K562 (cell line): ENCODE results near the gene GLYATL1. TPM values are rescaled to one million over a fixed set of nuclear protein-coding genes. Genes with fewer than 3 reads are reported as not detected.

Source experiments
- CTCF ChIP-seq, 3 experiments: IDR thresholded peaks in 2 of 3; conservative IDR thresholded peaks in 1 of 3; 2 replicates each; pipeline ENCODE4 v1.5.1; 2011 to 2012; ENCODE audit warnings: low read length in 3 of 3, mild to moderate bottlenecking in 3 of 3, control low read depth in 2 of 3, improper control_type of control experiment in 1 of 3, inconsistent platforms in 1 of 3, low read depth in 1 of 3, mixed read lengths in 1 of 3, moderate library complexity in 1 of 3; ENCODE audit not compliant: insufficient read depth in 2 of 3
- EGR1 ChIP-seq: fragments of 450-650 bp; conservative IDR thresholded peaks from 2 replicates; pipeline ENCODE4 v1.6.1; 2017; ENCODE audit warnings: mild to moderate bottlenecking
- ELF1 ChIP-seq: fragments of 200-800 bp; sonication (Bioruptor generic); IDR thresholded peaks from 2 replicates; pipeline ENCODE4 v1.6.1; 2016; ENCODE audit warnings: missing genetic modification characterization, missing compliant biosample characterization
- FOXA3 ChIP-seq, 2 experiments: fragments of 450-650 bp in 1 of 2; sonication (generic) in 1 of 2; formaldehyde crosslinking; IDR thresholded peaks in 1 of 2; conservative IDR thresholded peaks in 1 of 2; 2 replicates each; pipeline versions ENCODE4 v1.4.0 to v1.8.0; 2020 to 2022; ENCODE audit warnings: mild to moderate bottlenecking in 2 of 2, missing genetic modification reagents in 1 of 2
- HMG20B ChIP-seq: fragments of 250-450 bp; sonication (Bioruptor Pico); IDR thresholded peaks from 2 replicates; pipeline ENCODE4 v1.5.0; 2021; ENCODE audit warnings: mild to moderate bottlenecking
- JUND ChIP-seq, 2 experiments: IDR thresholded peaks; 2 replicates in 1 of 2; 3 replicates in 1 of 2; pipeline ENCODE4 v1.6.1; 2011; ENCODE audit warnings: borderline replicate concordance in 2 of 2, low read depth in 2 of 2, low read length in 2 of 2, improper control_type of control experiment in 1 of 2, missing biosample characterization in 1 of 2, missing genetic modification characterization in 1 of 2, missing genetic modification reagents in 1 of 2
- MEIS2 ChIP-seq: fragments of 450-650 bp; IDR thresholded peaks from 2 replicates; pipeline ENCODE4 v1.6.1; 2014; ENCODE audit warnings: mild to moderate bottlenecking; ENCODE audit not compliant: partially characterized antibody
- NCOA2 ChIP-seq, 2 experiments: fragments of 450-650 bp; IDR thresholded peaks; 2 replicates each; pipeline ENCODE4 v1.6.1; 2018; ENCODE audit warnings: mild to moderate bottlenecking in 2 of 2, moderate library complexity in 1 of 2; ENCODE audit not compliant: partially characterized antibody in 2 of 2
- PBX2 ChIP-seq, 2 experiments: IDR thresholded peaks in 1 of 2; conservative IDR thresholded peaks in 1 of 2; 2 replicates each; pipeline ENCODE4 v1.6.1; 2016; ENCODE audit warnings: low read depth in 2 of 2, mild to moderate bottlenecking in 1 of 2, missing compliant biosample characterization in 1 of 2, missing genetic modification characterization in 1 of 2, moderate library complexity in 1 of 2
- POLR2B ChIP-seq: fragments of 450-650 bp; IDR thresholded peaks from 2 replicates; pipeline ENCODE4 v1.6.1; 2018; ENCODE audit warnings: low read depth; ENCODE audit not compliant: partially characterized antibody
- PRDM10 ChIP-seq: fragments of 450-650 bp; IDR thresholded peaks from 2 replicates; pipeline ENCODE4 v1.6.1; 2018; ENCODE audit not compliant: partially characterized antibody
- SMAD3 ChIP-seq: fragments of 450-650 bp; formaldehyde crosslinking; conservative IDR thresholded peaks from 2 replicates; pipeline ENCODE4 v1.4.0; 2020; ENCODE audit warnings: mild to moderate bottlenecking
- SMC3 ChIP-seq: conservative IDR thresholded peaks from 2 replicates; pipeline ENCODE4 v1.6.1; 2011; ENCODE audit warnings: low read depth, low read length, improper control_type of control experiment; ENCODE audit not compliant: insufficient read depth
- SP2 ChIP-seq: IDR thresholded peaks from 2 replicates; pipeline ENCODE4 v1.6.1; 2011; ENCODE audit warnings: mild to moderate bottlenecking, low read depth, low read length, moderate library complexity; ENCODE audit not compliant: poor library complexity, severe bottlenecking; ENCODE audit errors: extremely low read depth
- STAG1 ChIP-seq: sonication (generic); formaldehyde crosslinking; IDR thresholded peaks from 2 replicates; pipeline ENCODE4 v1.5.0; 2020; ENCODE audit warnings: missing genetic modification reagents, borderline replicate concordance
- ZNF695 ChIP-seq: fragments of 450-650 bp; formaldehyde crosslinking; IDR thresholded peaks from 2 replicates; pipeline ENCODE4 v1.4.0; 2020; ENCODE audit warnings: mild to moderate bottlenecking, moderate library complexity
- polyA plus RNA-seq, 8 experiments: library from polyadenylated mRNA; depleted of rRNA in 4 of 8; stranded (reverse) in 5 of 8; unstranded in 3 of 8; fragments of >200 nt; fragmentation: Nextera tagmentation in 2 of 8; fragmentation: Illumina TruSeq in 1 of 8; extraction: Ambion mirVana in 2 of 8; extraction: Trizol in 1 of 8; gene quantifications; 2 replicates each; pipeline versions ENCODE4 v1.2.1 to v1.2.3, GENCODE V29; 2011 to 2014; ENCODE audit warnings: inconsistent platforms in 1 of 8, missing spikeins in 1 of 8
- total RNA-seq, 7 experiments: library from RNA; depleted of rRNA in 6 of 7; stranded (reverse); fragments of >200 nt in 6 of 7; fragmentation: Illumina TruSeq in 2 of 7; extraction: Trizol in 2 of 7; gene quantifications; 2 replicates each; pipeline versions ENCODE4 v1.2.1 to v1.2.3, GENCODE V29; 2011 to 2021; ENCODE audit warnings: low replicate concordance in 1 of 7

The GLYATL1 gene
- total and polyA plus RNA-seq, 9 of the 15 experiments (the other 6 are each of a cell fraction or from before 2014, with no cell fraction given): not detected

GRCh38 chr11:58900479-58901420 is 38.5 kb upstream of the GLYATL1 start (continued):
- TF ChIP-seq JUND (IDR thresholded peaks at IDR 0.05; ENCODE audit: borderline replicate concordance, low read depth, low read length): peak; percentile 41; the same call in 1 of the 2 replicates
- TF ChIP-seq JUND (tag; IDR thresholded peaks at IDR 0.05; ENCODE audit: borderline replicate concordance, low read depth, low read length): no peak; the same call in 2 of the 3 replicates
- peak; percentile 30 for TF ChIP-seq SP2
- TF ChIP-seq CTCF (IDR thresholded peaks at IDR 0.05 in 2 of 3, conservative IDR thresholded peaks at IDR 0.05 in 1 of 3; ENCODE audit: insufficient read depth in 2 of 3, low read depth in 1 of 3, low read length in 3 of 3): peak; percentile 73 to 88 (median 86)
- TF ChIP-seq STAG1 (CRISPR knock-in tag): peak; percentile 79; the same call in 1 of the 2 replicates
- peak; percentile 46; the same call in 1 of the 2 replicates for TF ChIP-seq PBX2 (CRISPR knock-in tag; IDR thresholded peaks at IDR 0.05; ENCODE audit: low read depth)
- peak; percentile 95 for TF ChIP-seq PBX2 (tag; conservative IDR thresholded peaks at IDR 0.05; ENCODE audit: low read depth)
- TF ChIP-seq PRDM10: peak; percentile 43
- TF ChIP-seq MEIS2: peak; percentile 32
- TF ChIP-seq POLR2B: no peak
- no peak for TF ChIP-seq ZNF695 (CRISPR knock-in tag)
- no peak for TF ChIP-seq EGR1
- TF ChIP-seq ELF1: peak; percentile 61
- no peak for TF ChIP-seq NCOA2 (IDR thresholded peaks at IDR 0.05; ENCODE audit: partially characterized antibody in 2 of 2)
- peak in 1 of 2 experiments; percentile 34; a peak in 1 of 4 replicates for TF ChIP-seq FOXA3 (CRISPR knock-in tag; conservative IDR thresholded peaks at IDR 0.05 in 1 of 2, IDR thresholded peaks at IDR 0.05 in 1 of 2)
- peak; percentile 77 for TF ChIP-seq SMC3
- TF ChIP-seq HMG20B: no peak
- TF ChIP-seq SMAD3 (CRISPR knock-in tag): no peak
